ENCODE data around the gene GRAMD4. TPM values are rescaled to one million over a fixed set of nuclear protein-coding genes. Genes with fewer than 3 reads are reported as not detected.
A peak's percentile ranks its signal among the peaks of the same experiment; 100 is the strongest.

Gene GRAMD4
- total RNA-seq, 1 donor from 2014 or later = 51.5 TPM

- DNase-seq (ENCODE audit: low spot score) (no peak), ATAC-seq (no peak)
- intact Hi-C loops (cut with DNase I) = no loop called here
These were observed 39.6 kb downstream of the GRAMD4 start for GRCh38 chr22:46659791-46660186.

GRCh38 chr22:46660604-46661201, 40.5 kb downstream of the GRAMD4 start:
- ATAC-seq (no peak), DNase-seq (ENCODE audit: low spot score) (no peak)
- intact Hi-C loops (cut with DNase I) = no loop called here

GRCh38 chr22:46661221-46661851, 41.1 kb downstream of the GRAMD4 start:
- intact Hi-C loops (cut with DNase I) = no loop called here
- no peak for ATAC-seq
- no peak for DNase-seq (ENCODE audit: low spot score)

- ATAC-seq (no peak), DNase-seq (ENCODE audit: low spot score) (no peak)
- intact Hi-C loops (cut with DNase I) = no loop called here
These were observed 42.0 kb downstream of the GRAMD4 start for GRCh38 chr22:46662226-46662625.

- ATAC-seq = no peak
- DNase-seq (ENCODE audit: low spot score) = no peak
- intact Hi-C loops (cut with DNase I) = no loop called here
These were observed 42.8 kb downstream of the GRAMD4 start for GRCh38 chr22:46663001-46663400.

- intact Hi-C loops (cut with DNase I) = no loop called here
- ATAC-seq (no peak), DNase-seq (ENCODE audit: low spot score) (no peak)
These were observed 43.4 kb downstream of the GRAMD4 start for GRCh38 chr22:46663436-46664100.

GRCh38 chr22:46664301-46664855, 44.2 kb downstream of the GRAMD4 start:
- DNase-seq (ENCODE audit: low spot score) = no peak
- intact Hi-C loops (cut with DNase I) = no loop called here
- ATAC-seq = no peak

GRCh38 chr22:46665151-46665695, 45.0 kb downstream of the GRAMD4 start:
- ATAC-seq = no peak
- intact Hi-C loops (cut with DNase I) = no loop called here
- no peak for DNase-seq (ENCODE audit: low spot score)

- ATAC-seq = no peak
- intact Hi-C loops (cut with DNase I) = no loop called here
- DNase-seq (ENCODE audit: low spot score) = no peak
These were observed 45.6 kb downstream of the GRAMD4 start for GRCh38 chr22:46665751-46666280.

GRCh38 chr22:46666577-46667244, 46.5 kb downstream of the GRAMD4 start:
- intact Hi-C loops (cut with DNase I) = no loop called here
- no peak for ATAC-seq
- no peak for DNase-seq (ENCODE audit: low spot score)

GRCh38 chr22:46667245-46667623, 47.0 kb downstream of the GRAMD4 start:
- ATAC-seq (no peak), DNase-seq (ENCODE audit: low spot score) (no peak)
- intact Hi-C loops (cut with DNase I) = no loop called here

- ATAC-seq (no peak), DNase-seq (ENCODE audit: low spot score) (no peak)
- intact Hi-C loops (cut with DNase I) = no loop called here
These were observed 47.9 kb downstream of the GRAMD4 start for GRCh38 chr22:46668116-46668515.

GRCh38 chr22:46669201-46669600, 49.0 kb downstream of the GRAMD4 start:
- intact Hi-C loops (cut with DNase I) = no loop called here
- DNase-seq (ENCODE audit: low spot score) (no peak), ATAC-seq (no peak)

- ATAC-seq = no peak
- intact Hi-C loops (cut with DNase I) = loop anchor here (2.0 kb wide), 1 partner anchor 95 kb away; no protein-coding TSS in a partner anchor
These were observed 51.7 kb downstream of the GRAMD4 start for GRCh38 chr22:46671824-46672432.

GRCh38 chr22:46672731-46673130, 52.5 kb downstream of the GRAMD4 start:
- DNase-seq (ENCODE audit: low spot score) (no peak), ATAC-seq (no peak)
- intact Hi-C loops (cut with DNase I) = no loop called here

More at GRCh38 chr22:46671824-46672432, 51.7 kb downstream of the GRAMD4 start:
- no peak for DNase-seq (ENCODE audit: low spot score)

GRCh38 chr22:46673205-46673604, 53.0 kb downstream of the GRAMD4 start:
- intact Hi-C loops (cut with DNase I) = no loop called here
- no peak for ATAC-seq

GRCh38 chr22:46673662-46674236, 53.6 kb downstream of the GRAMD4 start:
- DNase-seq (ENCODE audit: low spot score) (no peak), ATAC-seq (no peak)
- intact Hi-C loops (cut with DNase I) = no loop called here

More at GRCh38 chr22:46673205-46673604, 53.0 kb downstream of the GRAMD4 start:
- DNase-seq (ENCODE audit: low spot score) = no peak

GRCh38 chr22:46674367-46674781, 54.2 kb downstream of the GRAMD4 start:
- peak; percentile 78 for DNase-seq (ENCODE audit: low spot score)
- intact Hi-C loops (cut with DNase I) = no loop called here
- peak; percentile 45 for ATAC-seq
